Ovary (tissue), 9 donors: ENCODE results near the gene MYO3B. TPM values are rescaled to one million over a fixed set of nuclear protein-coding genes. Genes with fewer than 3 reads are reported as not detected.

Experiments
- DNase-seq, 5 donors: peaks; one replicate each; pipeline ENCODE4 v3.0.0-alpha.2; 2019 to 2020
- H3K27ac ChIP-seq, 2 donors: fragments of 200-600 bp; one replicate each; pipeline versions ENCODE4 v1.5.1 to v1.8.0; 2019 to 2022
- H3K27me3 ChIP-seq: fragments of 200-600 bp; one replicate; pipeline ENCODE4 v1.8.0; 2022
- H3K36me3 ChIP-seq: fragments of 200-600 bp; sonication (generic); one replicate; pipeline ENCODE4 v1.5.1; 2019
- H3K4me1 ChIP-seq: one replicate; pipeline ENCODE4 v1.8.1; 2013; ENCODE audit warnings: mild to moderate bottlenecking, moderate library complexity; ENCODE audit not compliant: insufficient read depth
- H3K4me3 ChIP-seq: fragments of 200-600 bp; sonication (generic); one replicate; pipeline ENCODE4 v1.5.1; 2017
- H3K9me3 ChIP-seq, 2 donors: fragments of 200-600 bp in 1 of 2; sonication (generic) in 1 of 2; one replicate each; pipeline versions ENCODE4 v1.5.1 to v1.8.1; 2013 to 2019; ENCODE audit warnings: mild to moderate bottlenecking in 1 of 2, moderate library complexity in 1 of 2
- CTCF ChIP-seq, 3 donors: fragments of 450-650 bp in 2 of 3; fragments of 200-600 bp in 1 of 3; IDR thresholded peaks; one replicate each; pipeline versions ENCODE4 v1.5.1 to v1.8.0; 2016 to 2022; ENCODE audit warnings: antibody characterized with exemption in 3 of 3, mild to moderate bottlenecking in 1 of 3
- EP300 ChIP-seq: sonication (generic); formaldehyde crosslinking; IDR thresholded peaks from one replicate; pipeline ENCODE4 v1.6.1; 2017; ENCODE audit warnings: antibody characterized with exemption
- POLR2A ChIP-seq: fragments of 450-650 bp; IDR thresholded peaks from one replicate; pipeline ENCODE4 v1.6.1; 2017; ENCODE audit warnings: antibody characterized with exemption, mild to moderate bottlenecking, moderate library complexity
- WGBS, 3 donors: extraction: QIAGEN DNeasy Blood & Tissue Kit in 1 of 3; methylation state at CpG; one replicate each; pipeline versions ENCODE4 v1.1.5 to v1.1.7; 2013 to 2017; 5-methylcytosine and 5-hydroxymethylcytosine counted together
- intact Hi-C, 4 donors: fragments of 100-400 bp; cut with DNase I; formaldehyde crosslinking; loops; one replicate each; pipeline versions ENCODE4 v1.11.0 to v1.15.1; 2022 to 2023
- polyA plus RNA-seq, 2 donors: library from polyadenylated mRNA; stranded (reverse); fragments of 200-250 nt in 1 of 2; fragments of 350-450 nt in 1 of 2; fragmentation: Illumina TruSeq in 1 of 2; extraction: RNeasy Lipid Tissue Mini Kit (QIAGEN cat#74804) in 1 of 2; gene quantifications; one replicate each; pipeline ENCODE4 v1.2.3, GENCODE V29; 2013 to 2014
- total RNA-seq, 7 donors: library from RNA; depleted of rRNA in 2 of 7; stranded (reverse); fragments of >200 nt in 2 of 7; fragmentation: NEBNext Ultra II Directional in 3 of 7; extraction: Animal tissue kit (Norgen Biotek cat#: 25700) in 3 of 7; gene quantifications; one replicate each; pipeline versions ENCODE4 v1.1.0 to v1.2.4, GENCODE V29; 2016 to 2023
- donor health status: DM: no; HTN: no; CAD: no; lungs with moderate emphysema.
- donor health status: DM: no; HTN: no; CAD: no.
- donor health status: Bipolar disorder and iron deficiency.
- donor health status: DM: yes; HTN: yes; CAD: no.
- donor health status: DM: no; HTN: no; CAD: no.
- donor health status: DM: yes; HTN: yes; CAD: no.

MYO3B gene
- total and polyA plus RNA-seq, 9 donors: 0.04 to 1.3 (median 0.12) TPM; not detected in 2

DNA sequence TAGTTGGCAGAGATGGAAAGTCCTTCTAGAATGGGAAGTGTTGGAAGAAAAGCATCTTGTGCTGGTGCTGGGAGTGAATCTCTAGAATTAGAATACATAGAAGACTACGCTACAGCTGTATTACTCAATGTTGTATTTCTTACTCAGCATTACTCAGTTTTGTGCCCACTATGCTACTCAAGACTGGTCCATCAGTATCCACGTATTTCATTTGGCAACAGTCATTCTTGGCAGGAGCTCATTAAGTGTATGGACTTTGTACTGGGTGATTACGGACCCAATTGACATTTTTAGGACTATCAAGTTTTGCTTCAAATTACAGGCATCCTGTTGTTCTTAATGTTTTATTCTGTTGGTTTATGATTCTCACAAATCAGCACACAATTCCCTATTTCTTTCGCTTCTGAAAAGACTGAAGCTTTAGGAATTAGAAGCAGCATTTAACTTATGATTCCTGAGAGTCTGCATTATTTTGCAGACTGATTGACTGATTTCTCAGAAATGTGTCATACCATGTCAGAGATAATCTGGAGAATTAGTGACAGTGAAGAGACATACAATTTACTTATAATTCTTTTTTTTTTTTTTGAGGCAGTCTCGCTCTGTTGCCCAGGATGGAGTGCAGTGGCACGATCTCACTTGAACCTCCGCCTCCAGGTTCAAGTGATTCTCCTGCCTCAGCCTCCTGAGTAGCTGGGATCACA lies 136.9 kb downstream of the MYO3B start:
- WGBS, 3 donors: 83 to 90% (median 90%) methylated on average over 7 of the region's 7 CpGs
- no peak for DNase-seq
- no peaks in the 10 kb centered on the region for H3K27me3 ChIP-seq
- intact Hi-C loops: no loop called here
- no peaks in the 10 kb centered on the region for H3K4me1 ChIP-seq
- TF ChIP-seq EP300 (no peak), POLR2A (no peak), CTCF (IDR thresholded peaks at IDR 0.05) (no peak)
- no peak overlapping the region for H3K4me3 ChIP-seq
- no peaks in the 10 kb centered on the region for H3K9me3 ChIP-seq
- H3K27ac ChIP-seq: no peak overlapping the region
- H3K36me3 ChIP-seq: no peaks in the 10 kb centered on the region

- intact Hi-C loops: no loop called here
- H3K27me3 ChIP-seq: no peaks in the 10 kb centered on the region
- TF ChIP-seq CTCF (IDR thresholded peaks at IDR 0.05) (no peak), POLR2A (no peak), EP300 (no peak)
- no peaks in the 10 kb centered on the region for H3K36me3 ChIP-seq
- no peak overlapping the region for H3K27ac ChIP-seq
- H3K9me3 ChIP-seq: no peaks in the 10 kb centered on the region
- 83 to 90% (median 87%) methylated on average over 3 of the region's 3 CpGs for WGBS, 3 donors
- no peaks in the 10 kb centered on the region for H3K4me1 ChIP-seq
- no peak for DNase-seq
- no peak overlapping the region for H3K4me3 ChIP-seq
Observed at GRCh38 chr2:170320948-170321347, 143.0 kb downstream of the MYO3B start.

DNA sequence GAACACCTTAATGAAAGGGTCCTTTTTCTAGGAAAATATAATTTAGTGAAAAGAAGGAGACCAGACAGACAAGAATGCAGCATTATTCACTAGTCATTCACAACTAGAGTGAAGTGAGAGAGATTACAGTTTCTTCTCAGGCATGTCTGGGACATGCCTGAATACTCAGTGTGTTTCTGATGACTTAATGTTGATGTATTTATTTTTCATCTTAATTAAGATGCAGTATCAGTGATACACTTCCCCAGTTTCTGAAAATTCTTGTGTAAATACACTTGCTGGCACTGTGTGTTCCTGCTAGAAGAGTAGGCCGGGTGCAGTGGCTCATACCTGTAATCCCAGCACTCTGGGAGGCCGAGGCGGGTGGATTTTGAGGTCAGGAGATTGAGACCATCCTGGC lies 143.6 kb downstream of the MYO3B start:
- Histone ChIP-seq H3K4me3 (no peak overlapping the region), H3K4me1 (no peaks in the 10 kb centered on the region), H3K9me3 (no peaks in the 10 kb centered on the region), H3K36me3 (no peaks in the 10 kb centered on the region), H3K27ac (no peak overlapping the region), H3K27me3 (no peaks in the 10 kb centered on the region)
- no peak for DNase-seq
- WGBS, 3 donors: 88 to 96% (median 92%) methylated on average over 3 of the region's 3 CpGs
- TF ChIP-seq EP300 (no peak), CTCF (IDR thresholded peaks at IDR 0.05) (no peak), POLR2A (no peak)
- intact Hi-C loops: no loop called here

DNA sequence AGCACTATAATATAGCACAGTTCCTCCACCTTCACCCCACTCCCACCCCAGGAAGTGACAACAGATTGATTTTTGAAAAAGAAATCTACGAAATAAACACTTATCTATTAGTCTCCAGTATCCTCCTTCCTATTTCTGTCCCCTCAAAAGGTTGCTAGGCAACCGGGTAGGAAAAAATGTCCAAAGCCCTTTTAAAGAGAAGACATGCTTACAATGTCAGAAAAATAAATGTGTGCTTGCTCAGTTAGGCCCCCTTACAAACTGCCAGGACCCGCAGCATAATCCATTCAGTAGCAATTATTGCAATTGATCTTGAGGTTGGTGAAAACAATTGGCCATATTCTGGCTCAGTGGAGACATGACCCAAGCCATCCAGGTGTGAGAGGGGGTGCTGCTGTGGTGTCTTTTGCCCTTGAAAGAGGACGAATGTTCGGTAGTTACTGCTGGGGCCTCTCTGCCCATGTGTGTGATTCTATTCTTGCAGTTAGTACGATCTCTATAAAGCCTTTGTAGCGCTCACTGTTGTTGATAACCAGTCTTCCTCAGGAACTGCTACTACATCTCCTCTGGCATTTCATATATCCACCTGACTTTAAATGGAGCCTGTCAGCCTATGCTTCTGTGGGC lies 144.3 kb downstream of the MYO3B start:
- TF ChIP-seq EP300 (no peak), POLR2A (no peak), CTCF (IDR thresholded peaks at IDR 0.05) (no peak)
- no peak overlapping the region for H3K4me3 ChIP-seq
- no peak for DNase-seq
- H3K36me3 ChIP-seq: no peaks in the 10 kb centered on the region
- intact Hi-C loops: no loop called here
- no peaks in the 10 kb centered on the region for H3K4me1 ChIP-seq
- H3K27ac ChIP-seq: no peak overlapping the region
- H3K27me3 ChIP-seq: no peaks in the 10 kb centered on the region
- WGBS, 3 donors: 72 to 77% (median 76%) methylated on average over 7 of the region's 7 CpGs
- H3K9me3 ChIP-seq: no peaks in the 10 kb centered on the region
